K562 (cell line): ENCODE measurements around the gene TNPO2. TPM values are rescaled to one million over a fixed set of nuclear protein-coding genes. Genes with fewer than 3 reads are reported as not detected.

Experiments
- BMI1 ChIP-seq: fragments of 150-350 bp; IDR thresholded peaks from 2 replicates; pipeline ENCODE4 v1.6.1; 2014; ENCODE audit warnings: low read length
- HNRNPH1 ChIP-seq: fragments of 200-400 bp; formaldehyde crosslinking; optimal IDR thresholded peaks from 2 replicates; pipeline ENCODE3; 2017; ENCODE audit warnings: low read depth, mild to moderate bottlenecking, low read length, moderate library complexity
- NFATC3 ChIP-seq: fragments of 450-650 bp; IDR thresholded peaks from 2 replicates; pipeline ENCODE4 v1.6.1; 2017; ENCODE audit warnings: mild to moderate bottlenecking
- PYGO2 ChIP-seq: fragments of 450-650 bp; IDR thresholded peaks from 2 replicates; pipeline ENCODE4 v1.6.1; 2016; ENCODE audit warnings: mild to moderate bottlenecking, missing genetic modification characterization, moderate library complexity, missing compliant biosample characterization
- RCOR1 ChIP-seq, 2 experiments: IDR thresholded peaks; 2 replicates each; pipeline ENCODE4 v1.6.1; 2012; ENCODE audit warnings: low read depth in 2 of 2, low read length in 2 of 2, borderline replicate concordance in 1 of 2, improper control_type of control experiment in 1 of 2
- SAP30 ChIP-seq: fragments of 200-600 bp; sonication (generic); IDR thresholded peaks from 2 replicates; pipeline ENCODE4 v1.6.1; 2012; ENCODE audit warnings: borderline replicate concordance, low read depth, mild to moderate bottlenecking, moderate library complexity, low read length, control low read depth, inconsistent platforms; ENCODE audit not compliant: insufficient read depth, poor library complexity, severe bottlenecking
- SETDB1 ChIP-seq: IDR thresholded peaks from one replicate; pipeline ENCODE4 v1.6.1; 2012; ENCODE audit warnings: low read length, control low read depth, inconsistent platforms
- SMAD1 ChIP-seq: fragments of 150-350 bp; IDR thresholded peaks from 2 replicates; pipeline ENCODE4 v1.6.1; 2014; ENCODE audit warnings: low read length, low read depth; ENCODE audit not compliant: partially characterized antibody
- SMARCA4 ChIP-seq: fragments of 450-650 bp; IDR thresholded peaks from 2 replicates; pipeline ENCODE4 v1.6.1; 2016
- SMARCA5 ChIP-seq: fragments of 450-650 bp; IDR thresholded peaks from 2 replicates; pipeline ENCODE4 v1.6.1; 2016
- SMARCC2 ChIP-seq: fragments of 450-650 bp; IDR thresholded peaks from 2 replicates; pipeline ENCODE4 v1.6.1; 2017; ENCODE audit warnings: antibody characterized with exemption, moderate library complexity, mild to moderate bottlenecking, low read depth
- SMC3 ChIP-seq: conservative IDR thresholded peaks from 2 replicates; pipeline ENCODE4 v1.6.1; 2011; ENCODE audit warnings: low read depth, low read length, improper control_type of control experiment; ENCODE audit not compliant: insufficient read depth
- ZBTB17 ChIP-seq: fragments of 450-650 bp; formaldehyde crosslinking; IDR thresholded peaks from 2 replicates; pipeline ENCODE4 v1.4.0; 2020; ENCODE audit warnings: mild to moderate bottlenecking
- ZC3H4 ChIP-seq: sonication (generic); formaldehyde crosslinking; IDR thresholded peaks from 2 replicates; pipeline ENCODE4 v1.9.0; 2021; ENCODE audit warnings: missing genetic modification reagents, borderline replicate concordance
- ZNF23 ChIP-seq: fragments of 250-450 bp; sonication (Bioruptor Pico); IDR thresholded peaks from 2 replicates; pipeline ENCODE4 v1.4.0; 2020; ENCODE audit warnings: mild to moderate bottlenecking
- ZNF785 ChIP-seq: fragments of 250-450 bp; sonication (Bioruptor Pico); IDR thresholded peaks from 2 replicates; pipeline ENCODE4 v1.4.0; 2020; ENCODE audit warnings: mild to moderate bottlenecking
- polyA plus RNA-seq, 8 experiments: library from polyadenylated mRNA; depleted of rRNA in 4 of 8; stranded (reverse) in 5 of 8; unstranded in 3 of 8; fragments of >200 nt; fragmentation: Nextera tagmentation in 2 of 8; fragmentation: Illumina TruSeq in 1 of 8; extraction: Ambion mirVana in 2 of 8; extraction: Trizol in 1 of 8; gene quantifications; 2 replicates each; pipeline versions ENCODE4 v1.2.1 to v1.2.3, GENCODE V29; 2011 to 2014; ENCODE audit warnings: inconsistent platforms in 1 of 8, missing spikeins in 1 of 8
- total RNA-seq, 7 experiments: library from RNA; depleted of rRNA in 6 of 7; stranded (reverse); fragments of >200 nt in 6 of 7; fragmentation: Illumina TruSeq in 2 of 7; extraction: Trizol in 2 of 7; gene quantifications; 2 replicates each; pipeline versions ENCODE4 v1.2.1 to v1.2.3, GENCODE V29; 2011 to 2021; ENCODE audit warnings: low replicate concordance in 1 of 7
- TF ChIP-seq, protein P1 (sequence below), 2 experiments: fragments of 200-800 bp in 1 of 2; sonication (Bioruptor generic) in 1 of 2; sonication (generic) in 1 of 2; formaldehyde crosslinking in 1 of 2; IDR thresholded peaks in 1 of 2; conservative IDR thresholded peaks in 1 of 2; 2 replicates each; pipeline versions ENCODE4 v1.5.0 to v1.6.1; 2016 to 2020; ENCODE audit warnings: missing compliant biosample characterization in 1 of 2, missing genetic modification characterization in 1 of 2, missing genetic modification reagents in 1 of 2
- TF ChIP-seq, protein P2 (sequence below): fragments of 250-450 bp; sonication (Bioruptor Pico); IDR thresholded peaks from 2 replicates; pipeline ENCODE4 v1.4.0; 2020; ENCODE audit warnings: mild to moderate bottlenecking, moderate library complexity, borderline replicate concordance
- TF ChIP-seq, protein P3 (sequence below): fragments of 250-450 bp; sonication (Bioruptor Pico); IDR thresholded peaks from 2 replicates; pipeline ENCODE4 v1.8.0; 2022; ENCODE audit warnings: moderate library complexity, mild to moderate bottlenecking, inconsistent platforms
- TF ChIP-seq, protein P4 (sequence below): fragments of 450-650 bp; IDR thresholded peaks from 2 replicates; pipeline ENCODE4 v1.6.1; 2016; ENCODE audit warnings: antibody characterized with exemption

The TNPO2 gene
- total and polyA plus RNA-seq, 9 of the 15 experiments (the other 6 are each of a cell fraction or from before 2014, with no cell fraction given), result 6.0 to 126 (median 53.8) TPM

DNA sequence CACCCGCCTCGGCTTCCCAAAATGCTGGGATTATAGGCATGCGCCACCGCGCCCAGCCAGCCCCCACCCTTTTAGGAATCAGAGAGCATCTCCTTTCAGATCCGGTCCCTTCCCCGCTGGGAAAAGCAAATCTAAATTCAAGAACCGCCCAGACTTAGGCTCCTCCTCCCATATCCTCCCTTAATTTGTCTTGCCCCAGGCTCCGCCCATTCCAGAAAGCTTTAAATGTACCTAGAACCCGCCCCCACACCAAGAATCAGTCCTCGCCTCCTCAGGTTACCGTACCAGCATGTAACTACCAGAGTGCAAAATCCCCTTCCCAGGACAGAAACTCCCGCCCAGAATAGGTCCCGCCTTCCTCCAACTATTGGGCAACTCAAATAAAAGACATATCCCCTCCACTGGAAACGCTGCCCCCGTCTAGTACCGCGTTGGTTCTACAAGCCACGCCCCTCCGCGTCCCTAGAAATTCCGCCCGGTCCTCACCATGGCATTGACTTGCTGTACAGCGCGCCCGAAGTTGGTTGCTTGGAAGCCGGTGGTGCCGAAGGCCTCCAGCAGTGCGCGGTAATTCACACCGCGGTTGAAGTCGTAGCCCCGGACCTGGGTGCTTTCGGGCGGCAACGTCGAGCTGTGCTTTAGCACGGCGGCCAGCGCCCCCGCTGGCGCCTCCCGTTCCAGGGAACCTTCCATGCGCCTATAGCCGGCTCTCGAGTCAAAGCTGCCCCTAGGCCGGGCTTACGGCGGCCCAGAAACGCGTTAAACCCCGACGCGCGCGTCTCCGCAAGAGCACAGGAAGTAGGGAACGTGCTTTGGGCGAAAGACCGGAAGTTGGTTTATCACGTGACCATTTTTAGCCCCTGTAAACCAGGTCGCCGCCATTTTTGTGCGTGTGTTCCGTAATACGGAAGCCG is 42.4 kb downstream of the TNPO2 start, which contains the start of gene DHPS (continued):
- TF ChIP-seq, protein P1, sequence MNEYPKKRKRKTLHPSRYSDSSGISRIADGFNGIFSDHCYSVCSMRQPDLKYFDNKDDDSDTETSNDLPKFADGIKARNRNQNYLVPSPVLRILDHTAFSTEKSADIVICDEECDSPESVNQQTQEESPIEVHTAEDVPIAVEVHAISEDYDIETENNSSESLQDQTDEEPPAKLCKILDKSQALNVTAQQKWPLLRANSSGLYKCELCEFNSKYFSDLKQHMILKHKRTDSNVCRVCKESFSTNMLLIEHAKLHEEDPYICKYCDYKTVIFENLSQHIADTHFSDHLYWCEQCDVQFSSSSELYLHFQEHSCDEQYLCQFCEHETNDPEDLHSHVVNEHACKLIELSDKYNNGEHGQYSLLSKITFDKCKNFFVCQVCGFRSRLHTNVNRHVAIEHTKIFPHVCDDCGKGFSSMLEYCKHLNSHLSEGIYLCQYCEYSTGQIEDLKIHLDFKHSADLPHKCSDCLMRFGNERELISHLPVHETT (CRISPR knock-in tag; conservative IDR thresholded peaks at IDR 0.05 in 1 of 2, IDR thresholded peaks at IDR 0.05 in 1 of 2), result peak in 1 of 2 experiments; percentile 72; a peak in 1 of 4 replicates
- TF ChIP-seq SMC3, result no peak
- TF ChIP-seq, protein P2, sequence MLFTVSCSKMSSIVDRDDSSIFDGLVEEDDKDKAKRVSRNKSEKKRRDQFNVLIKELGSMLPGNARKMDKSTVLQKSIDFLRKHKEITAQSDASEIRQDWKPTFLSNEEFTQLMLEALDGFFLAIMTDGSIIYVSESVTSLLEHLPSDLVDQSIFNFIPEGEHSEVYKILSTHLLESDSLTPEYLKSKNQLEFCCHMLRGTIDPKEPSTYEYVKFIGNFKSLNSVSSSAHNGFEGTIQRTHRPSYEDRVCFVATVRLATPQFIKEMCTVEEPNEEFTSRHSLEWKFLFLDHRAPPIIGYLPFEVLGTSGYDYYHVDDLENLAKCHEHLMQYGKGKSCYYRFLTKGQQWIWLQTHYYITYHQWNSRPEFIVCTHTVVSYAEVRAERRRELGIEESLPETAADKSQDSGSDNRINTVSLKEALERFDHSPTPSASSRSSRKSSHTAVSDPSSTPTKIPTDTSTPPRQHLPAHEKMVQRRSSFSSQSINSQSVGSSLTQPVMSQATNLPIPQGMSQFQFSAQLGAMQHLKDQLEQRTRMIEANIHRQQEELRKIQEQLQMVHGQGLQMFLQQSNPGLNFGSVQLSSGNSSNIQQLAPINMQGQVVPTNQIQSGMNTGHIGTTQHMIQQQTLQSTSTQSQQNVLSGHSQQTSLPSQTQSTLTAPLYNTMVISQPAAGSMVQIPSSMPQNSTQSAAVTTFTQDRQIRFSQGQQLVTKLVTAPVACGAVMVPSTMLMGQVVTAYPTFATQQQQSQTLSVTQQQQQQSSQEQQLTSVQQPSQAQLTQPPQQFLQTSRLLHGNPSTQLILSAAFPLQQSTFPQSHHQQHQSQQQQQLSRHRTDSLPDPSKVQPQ (CRISPR knock-in tag), result peak; percentile 60; the same call in 1 of the 2 replicates
- TF ChIP-seq SMARCC2, result no peak
- no peak for TF ChIP-seq ZNF23 (CRISPR knock-in tag)
- TF ChIP-seq SMARCA5, result no peak
- TF ChIP-seq SAP30, result no peak
- no peak for TF ChIP-seq ZNF785
- peak; percentile 81 for TF ChIP-seq SMAD1
- TF ChIP-seq PYGO2 (tag), result no peak
- TF ChIP-seq NFATC3, result no peak
- TF ChIP-seq ZBTB17 (CRISPR knock-in tag), result peak; percentile 66; the same call in 1 of the 2 replicates
- no peak for TF ChIP-seq BMI1
- TF ChIP-seq, protein P3, sequence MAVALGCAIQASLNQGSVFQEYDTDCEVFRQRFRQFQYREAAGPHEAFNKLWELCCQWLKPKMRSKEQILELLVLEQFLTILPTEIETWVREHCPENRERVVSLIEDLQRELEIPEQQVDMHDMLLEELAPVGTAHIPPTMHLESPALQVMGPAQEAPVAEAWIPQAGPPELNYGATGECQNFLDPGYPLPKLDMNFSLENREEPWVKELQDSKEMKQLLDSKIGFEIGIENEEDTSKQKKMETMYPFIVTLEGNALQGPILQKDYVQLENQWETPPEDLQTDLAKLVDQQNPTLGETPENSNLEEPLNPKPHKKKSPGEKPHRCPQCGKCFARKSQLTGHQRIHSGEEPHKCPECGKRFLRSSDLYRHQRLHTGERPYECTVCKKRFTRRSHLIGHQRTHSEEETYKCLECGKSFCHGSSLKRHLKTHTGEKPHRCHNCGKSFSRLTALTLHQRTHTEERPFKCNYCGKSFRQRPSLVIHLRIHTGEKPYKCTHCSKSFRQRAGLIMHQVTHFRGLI, result no peak
- no peak for TF ChIP-seq SETDB1
- no peak for TF ChIP-seq HNRNPH1
- 0 out of 4 replicates have a peak, but pooled peaks of 1 of the 2 experiments have one; percentile 30 for TF ChIP-seq RCOR1 (IDR thresholded peaks at IDR 0.05; ENCODE audit: borderline replicate concordance in 1 of 2, low read depth in 2 of 2, low read length in 2 of 2)
- TF ChIP-seq ZC3H4 (CRISPR knock-in tag), result no peak
- no peak for TF ChIP-seq SMARCA4
- TF ChIP-seq, protein P4, sequence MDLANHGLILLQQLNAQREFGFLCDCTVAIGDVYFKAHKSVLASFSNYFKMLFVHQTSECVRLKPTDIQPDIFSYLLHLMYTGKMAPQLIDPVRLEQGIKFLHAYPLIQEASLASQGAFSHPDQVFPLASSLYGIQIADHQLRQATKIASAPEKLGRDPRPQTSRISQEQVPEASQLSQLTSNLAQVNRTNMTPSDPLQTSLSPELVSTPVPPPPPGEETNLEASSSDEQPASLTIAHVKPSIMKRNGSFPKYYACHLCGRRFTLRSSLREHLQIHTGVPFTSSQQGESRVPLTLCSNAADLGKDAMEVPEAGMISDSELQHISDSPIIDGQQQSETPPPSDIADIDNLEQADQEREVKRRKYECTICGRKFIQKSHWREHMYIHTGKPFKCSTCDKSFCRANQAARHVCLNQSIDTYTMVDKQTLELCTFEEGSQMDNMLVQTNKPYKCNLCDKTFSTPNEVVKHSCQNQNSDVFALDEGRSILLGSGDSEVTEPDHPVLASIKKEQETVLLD, result no peak
